Right lobe of liver (tissue), 6 donors: ENCODE data around the gene PTCSC3. TPM values are rescaled to one million over a fixed set of nuclear protein-coding genes. Genes with fewer than 3 reads are reported as not detected.

Source experiments
- ATAC-seq, 4 donors: fragments of 200-7000 bp; cut with Tn5 transposase; one replicate each; pipeline ENCODE4 v1.9.1; 2020; ENCODE audit warnings: mild to moderate bottlenecking in 4 of 4, moderate library complexity in 4 of 4
- DNase-seq, 3 donors: peaks; one replicate each; pipeline ENCODE4 v3.0.0-alpha.2; 2020
- H3K27ac ChIP-seq, 3 donors: fragments of 200-600 bp; one replicate each; pipeline ENCODE4 v1.8.0; 2022
- H3K27me3 ChIP-seq, 2 donors: fragments of 200-600 bp; one replicate each; pipeline ENCODE4 v1.8.0; 2022
- H3K36me3 ChIP-seq, 4 donors: fragments of 200-600 bp; sonication (generic) in 1 of 4; one replicate each; pipeline versions ENCODE4 v1.5.1 to v1.8.0; 2017 to 2022; ENCODE audit warnings: control low read depth in 1 of 4
- H3K4me1 ChIP-seq, 4 donors: fragments of 200-600 bp; sonication (generic) in 1 of 4; one replicate each; pipeline versions ENCODE4 v1.5.1 to v1.8.0; 2017 to 2022; ENCODE audit warnings: control low read depth in 1 of 4
- H3K4me3 ChIP-seq, 3 donors: fragments of 200-600 bp; one replicate each; pipeline ENCODE4 v1.8.0; 2022
- H3K9me3 ChIP-seq, 4 donors: fragments of 200-600 bp; sonication (generic) in 1 of 4; one replicate each; pipeline versions ENCODE4 v1.5.1 to v1.8.0; 2017 to 2022; ENCODE audit warnings: control low read depth in 1 of 4
- POLR2A ChIP-seq: fragments of 450-650 bp; IDR thresholded peaks from one replicate; pipeline ENCODE4 v1.6.1; 2017; ENCODE audit warnings: antibody characterized with exemption, mild to moderate bottlenecking
- WGBS: methylation state at CpG from one replicate; pipeline ENCODE4 v1.1.6; 2018; ENCODE audit warnings: low coverage, low lambda C conversion rate; ENCODE audit not compliant: insufficient coverage; ENCODE audit errors: missing lambda C conversion rate; 5-methylcytosine and 5-hydroxymethylcytosine counted together
- intact Hi-C, 2 donors: fragments of 100-400 bp; cut with DNase I; formaldehyde crosslinking; loops; one replicate each; pipeline versions ENCODE4 v1.11.2 to v1.14.1; 2022
- total RNA-seq, 6 experiments: library from RNA; depleted of rRNA in 2 of 6; stranded (reverse); fragments of >200 nt in 2 of 6; fragmentation: NEBNext Ultra II Directional in 3 of 6; extraction: Animal tissue kit (Norgen Biotek cat#: 25700) in 3 of 6; gene quantifications; one replicate each; pipeline versions ENCODE4 v1.1.0 to v1.2.4, GENCODE V29; 2016 to 2023
- TF ChIP-seq, protein P1 (sequence below), 4 donors: fragments of 200-600 bp in 3 of 4; fragments of 450-650 bp in 1 of 4; IDR thresholded peaks; one replicate each; pipeline versions ENCODE4 v1.5.1 to v1.8.0; 2016 to 2022; ENCODE audit warnings: antibody characterized with exemption in 4 of 4, mild to moderate bottlenecking in 2 of 4
- donor health status: DM: no; HTN: yes; CAD: no.
- donor health status: DM: no; HTN: no; CAD: no.
- donor health status: DM: no; HTN: no; CAD: no.
- donor health status: DM: no; HTN: yes; CAD: no.
- donor health status: DM: no; HTN: yes; CAD: no.

PTCSC3 gene
- total RNA-seq, 6 experiments from 2014 or later = not detected

GRCh38 chr14:36222337-36222736 lies 45.8 kb upstream of the PTCSC3 start:
- ATAC-seq (no peak), DNase-seq (no peak)
- Histone ChIP-seq H3K4me1 (no peaks in the 10 kb centered on the region), H3K27ac (no peak overlapping the region), H3K4me3 (no peak overlapping the region), H3K36me3 (no peaks in the 10 kb centered on the region), H3K9me3 (no peaks in the 10 kb centered on the region), H3K27me3 (no peaks in the 10 kb centered on the region)
- TF ChIP-seq, protein P1, sequence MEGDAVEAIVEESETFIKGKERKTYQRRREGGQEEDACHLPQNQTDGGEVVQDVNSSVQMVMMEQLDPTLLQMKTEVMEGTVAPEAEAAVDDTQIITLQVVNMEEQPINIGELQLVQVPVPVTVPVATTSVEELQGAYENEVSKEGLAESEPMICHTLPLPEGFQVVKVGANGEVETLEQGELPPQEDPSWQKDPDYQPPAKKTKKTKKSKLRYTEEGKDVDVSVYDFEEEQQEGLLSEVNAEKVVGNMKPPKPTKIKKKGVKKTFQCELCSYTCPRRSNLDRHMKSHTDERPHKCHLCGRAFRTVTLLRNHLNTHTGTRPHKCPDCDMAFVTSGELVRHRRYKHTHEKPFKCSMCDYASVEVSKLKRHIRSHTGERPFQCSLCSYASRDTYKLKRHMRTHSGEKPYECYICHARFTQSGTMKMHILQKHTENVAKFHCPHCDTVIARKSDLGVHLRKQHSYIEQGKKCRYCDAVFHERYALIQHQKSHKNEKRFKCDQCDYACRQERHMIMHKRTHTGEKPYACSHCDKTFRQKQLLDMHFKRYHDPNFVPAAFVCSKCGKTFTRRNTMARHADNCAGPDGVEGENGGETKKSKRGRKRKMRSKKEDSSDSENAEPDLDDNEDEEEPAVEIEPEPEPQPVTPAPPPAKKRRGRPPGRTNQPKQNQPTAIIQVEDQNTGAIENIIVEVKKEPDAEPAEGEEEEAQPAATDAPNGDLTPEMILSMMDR (IDR thresholded peaks at IDR 0.05) = no peak
- no peak for TF ChIP-seq POLR2A
- intact Hi-C loops = no loop called here

DNA sequence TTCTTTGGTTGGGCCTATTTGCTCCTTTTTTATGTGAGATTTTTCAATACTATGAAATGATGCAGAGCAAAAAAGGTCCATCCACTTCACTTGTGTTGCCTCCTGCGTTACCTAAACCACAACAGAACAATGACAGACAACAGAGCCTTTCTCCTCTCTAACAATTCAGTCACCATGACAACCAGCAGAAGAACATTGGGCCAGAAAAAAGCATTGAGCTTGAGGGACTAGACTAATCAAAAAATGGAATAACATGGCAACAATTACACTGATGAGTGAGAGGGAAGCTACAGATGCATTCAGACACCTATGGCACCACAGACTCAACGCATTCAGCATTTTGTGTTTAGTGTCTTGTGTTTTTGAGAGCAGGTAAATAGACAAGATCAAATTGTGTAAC lies 44.6 kb upstream of the PTCSC3 start:
- no peak for DNase-seq
- 27% methylated on average over 2 of the region's 2 CpGs for WGBS
- no peaks in the 10 kb centered on the region for H3K9me3 ChIP-seq

DNA sequence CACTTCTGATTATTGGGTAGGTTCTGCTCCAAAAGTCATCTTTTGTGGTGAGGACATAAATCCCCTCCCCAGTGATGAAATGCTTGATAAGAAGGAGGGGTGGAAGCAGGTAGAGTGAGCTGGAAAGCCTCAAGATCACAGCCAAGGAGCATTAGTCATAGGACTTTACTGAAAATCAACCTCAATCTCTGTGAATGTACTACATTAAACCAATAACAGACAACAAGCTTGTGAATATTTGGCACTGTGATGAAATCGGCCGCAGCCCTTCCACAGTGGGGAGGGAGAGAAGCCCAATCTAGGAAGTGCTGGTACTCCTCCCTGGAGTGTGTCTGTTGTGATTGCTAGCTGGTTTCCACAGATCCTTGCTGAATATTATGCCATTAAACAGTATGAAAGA lies 41.2 kb upstream of the PTCSC3 start:
- Histone ChIP-seq H3K36me3 (no peaks in the 10 kb centered on the region), H3K27me3 (no peaks in the 10 kb centered on the region), H3K4me3 (no peak overlapping the region), H3K27ac (no peak overlapping the region), H3K4me1 (no peaks in the 10 kb centered on the region), H3K9me3 (no peaks in the 10 kb centered on the region)
- intact Hi-C loops = no loop called here
- ATAC-seq (no peak), DNase-seq (no peak)
- WGBS = 26% methylated on average over 2 of the region's 2 CpGs
- TF ChIP-seq POLR2A = no peak
- TF ChIP-seq, protein P1 (IDR thresholded peaks at IDR 0.05) = no peak

More for the DNA sequence above, 44.6 kb upstream of the PTCSC3 start:
- Histone ChIP-seq H3K27me3 (no peaks in the 10 kb centered on the region), H3K27ac (no peak overlapping the region), H3K4me1 (no peaks in the 10 kb centered on the region), H3K36me3 (no peaks in the 10 kb centered on the region), H3K4me3 (no peak overlapping the region)
- TF ChIP-seq, protein P1 (IDR thresholded peaks at IDR 0.05) = no peak
- no peak for TF ChIP-seq POLR2A
- no peak for ATAC-seq
- intact Hi-C loops = no loop called here

DNA sequence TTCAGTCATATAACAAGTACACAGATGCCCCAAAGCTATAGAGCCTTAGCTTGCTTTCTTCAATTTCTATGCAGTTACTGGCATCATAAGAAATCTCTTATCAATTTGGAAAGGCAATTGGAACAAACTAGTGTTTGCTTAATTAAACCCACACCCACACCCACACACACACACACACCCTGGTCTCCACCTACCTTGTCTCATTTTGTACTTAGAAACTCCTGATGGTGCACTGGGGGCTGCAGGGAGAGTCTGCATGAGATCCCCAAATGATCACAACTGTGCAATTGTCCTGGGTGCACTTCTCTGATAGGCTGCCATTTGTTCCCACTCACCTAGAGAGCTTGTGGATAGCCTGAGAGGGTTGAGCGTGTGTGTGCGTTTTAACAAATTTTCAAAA lies 40.5 kb upstream of the PTCSC3 start:
- ATAC-seq (no peak), DNase-seq (no peak)
- Histone ChIP-seq H3K27ac (no peak overlapping the region), H3K36me3 (no peaks in the 10 kb centered on the region), H3K27me3 (no peaks in the 10 kb centered on the region), H3K4me1 (no peaks in the 10 kb centered on the region), H3K4me3 (no peak overlapping the region), H3K9me3 (no peaks in the 10 kb centered on the region)
- 95% methylated on average over 2 of the region's 2 CpGs for WGBS
- TF ChIP-seq, protein P1 (IDR thresholded peaks at IDR 0.05) = no peak
- TF ChIP-seq POLR2A = no peak
- intact Hi-C loops = no loop called here

GRCh38 chr14:36215217-36215598 lies 38.7 kb upstream of the PTCSC3 start:
- H3K4me3 ChIP-seq = no peak overlapping the region
- no peaks in the 10 kb centered on the region for H3K36me3 ChIP-seq
- DNase-seq = no peak
- H3K27me3 ChIP-seq = no peaks in the 10 kb centered on the region
- H3K27ac ChIP-seq = no peak overlapping the region
- no peaks in the 10 kb centered on the region for H3K9me3 ChIP-seq
- no peaks in the 10 kb centered on the region for H3K4me1 ChIP-seq
- no peak for TF ChIP-seq POLR2A
- TF ChIP-seq, protein P1 (IDR thresholded peaks at IDR 0.05) = no peak
- 52% methylated on average over 3 of the region's 3 CpGs for WGBS
- intact Hi-C loops = no loop called here
- ATAC-seq = no peak
